HCT116 (cell line): Measurements from ENCODE around the gene OLFML2B.

Experiments used
- CTCF ChIP-seq, 3 experiments: fragments of 200-600 bp in 1 of 3; sonication (generic) in 1 of 3; IDR thresholded peaks in 2 of 3; conservative IDR thresholded peaks in 1 of 3; 2 replicates each; pipeline ENCODE4 v1.5.1; 2012 to 2017; ENCODE audit warnings: low read depth in 2 of 3, low read length in 2 of 3, antibody characterized with exemption in 1 of 3, borderline replicate concordance in 1 of 3, control low read depth in 1 of 3, mild to moderate bottlenecking in 1 of 3, mixed read lengths in 1 of 3, mixed run types in 1 of 3, moderate library complexity in 1 of 3; ENCODE audit not compliant: insufficient read depth in 1 of 3
- EGR1 ChIP-seq: IDR thresholded peaks from 2 replicates; pipeline ENCODE4 v1.6.1; 2012; ENCODE audit warnings: low read depth
- ELF1 ChIP-seq: IDR thresholded peaks from 2 replicates; pipeline ENCODE4 v1.6.1; 2012; ENCODE audit warnings: low read depth, borderline replicate concordance
- EZH2 ChIP-seq: fragments of 200-600 bp; sonication (generic); IDR thresholded peaks from 2 replicates; pipeline ENCODE4 v1.6.1; 2017; ENCODE audit warnings: antibody characterized with exemption, mixed run types
- FOSL1 ChIP-seq: IDR thresholded peaks from 2 replicates; pipeline ENCODE4 v1.6.1; 2012; ENCODE audit warnings: low read depth
- POLR2A ChIP-seq: IDR thresholded peaks from 2 replicates; pipeline ENCODE4 v1.7.0; 2011; ENCODE audit warnings: borderline replicate concordance; ENCODE audit not compliant: insufficient read depth, insufficient read length; ENCODE audit errors: extremely low read depth
- SIN3A ChIP-seq: IDR thresholded peaks from 2 replicates; pipeline ENCODE4 v1.6.1; 2012; ENCODE audit warnings: low read depth
- SRF ChIP-seq: IDR thresholded peaks from 2 replicates; pipeline ENCODE4 v1.6.1; 2012; ENCODE audit warnings: low read depth
- YY1 ChIP-seq: IDR thresholded peaks from 2 replicates; pipeline ENCODE4 v1.6.1; 2011; ENCODE audit warnings: low read length, low read depth, moderate library complexity, mild to moderate bottlenecking; ENCODE audit not compliant: insufficient replicate concordance; ENCODE audit errors: extremely low read depth
- ZFX ChIP-seq: fragments of 450-650 bp; IDR thresholded peaks from 2 replicates; pipeline ENCODE4 v1.6.1; 2017

- TF ChIP-seq FOSL1 (no peak), EGR1 (no peak), YY1 (no peak), CTCF (IDR thresholded peaks at IDR 0.05 in 2 of 3, conservative IDR thresholded peaks at IDR 0.05 in 1 of 3; ENCODE audit: borderline replicate concordance in 1 of 3, insufficient read depth in 1 of 3, low read depth in 2 of 3, low read length in 2 of 3) (no peak), ELF1 (no peak), POLR2A (no peak), SIN3A (no peak), ZFX (no peak), SRF (no peak), EZH2 (no peak)
Measured at GRCh38 chr1:162065016-162065415, 41.3 kb upstream of the OLFML2B start.
